Measurements from ENCODE around the gene MAST2. TPM values are rescaled to one million over a fixed set of nuclear protein-coding genes. Genes with fewer than 3 reads are reported as not detected.

The MAST2 gene
- total RNA-seq, 5 donors from 2014 or later (not counting 1 experiment from before 2014, with no cell fraction given), result 7.4 to 9.7 (median 7.6) TPM

- POLR2A ChIA-PET, result no interaction called here
- H3K9me3 ChIP-seq, result no peaks in the 10 kb centered on the region
- no peaks in the 10 kb centered on the region for H3K36me3 Mint-ChIP-seq
- no peak overlapping the region for H3K4me3 Mint-ChIP-seq
- H3K27me3 ChIP-seq (replicated peaks in 1 of 2; ENCODE audit: control insufficient read depth in 2 of 2, extremely low read depth in 1 of 2, insufficient read depth in 2 of 2, low read length in 1 of 2), result no peaks in the 10 kb centered on the region
- no peaks in the 10 kb centered on the region for H3K9me3 Mint-ChIP-seq
- peaks cover 0 to 2% (median 0%) of the 10 kb centered on the region in 3 donors for H3K4me1 Mint-ChIP-seq
- no peak overlapping the region for H3K27ac Mint-ChIP-seq
- no peaks in the 10 kb centered on the region for H3K27me3 Mint-ChIP-seq
- CTCF ChIA-PET, result no interaction called here
- no peaks in the 10 kb centered on the region for H3K4me1 ChIP-seq (ENCODE audit: control insufficient read depth in 1 of 2, extremely low read depth in 1 of 2, insufficient read depth in 2 of 2, low read length in 2 of 2)
- WGBS (ENCODE audit: insufficient coverage), result no CpG with 5 or more reads among the region's 1 CpG
- H3K4me3 ChIP-seq (ENCODE audit: control insufficient read depth in 1 of 2, extremely low read depth in 1 of 2, low read length in 1 of 2), result no peak overlapping the region
- no peak overlapping the region for H3K27ac ChIP-seq (ENCODE audit: low read length)
- H3K36me3 ChIP-seq (ENCODE audit: control insufficient read depth in 2 of 2, extremely low read depth in 1 of 2, insufficient read depth in 1 of 2, low read length in 1 of 2), result no peaks in the 10 kb centered on the region
- ATAC-seq (replicated peaks in 1 of 4) (no peak), DNase-seq (no peak)
Observed at GRCh38 chr1:45911634-45912033, 108.2 kb downstream of the MAST2 start.

GRCh38 chr1:45913183-45913683, 109.8 kb downstream of the MAST2 start:
- POLR2A ChIA-PET, result interaction anchor here in 1 of 2 donors (0.5 kb wide), 1 partner anchor 41 kb away, joined by 5 read pairs; no protein-coding TSS in a partner anchor
- Histone ChIP-seq H3K4me3 (ENCODE audit: control insufficient read depth in 1 of 2, extremely low read depth in 1 of 2, low read length in 1 of 2) (no peak overlapping the region), H3K9me3 (no peaks in the 10 kb centered on the region), H3K36me3 (ENCODE audit: control insufficient read depth in 2 of 2, extremely low read depth in 1 of 2, insufficient read depth in 1 of 2, low read length in 1 of 2) (no peaks in the 10 kb centered on the region), H3K27ac (ENCODE audit: low read length) (no peak overlapping the region), H3K27me3 (replicated peaks in 1 of 2; ENCODE audit: control insufficient read depth in 2 of 2, extremely low read depth in 1 of 2, insufficient read depth in 2 of 2, low read length in 1 of 2) (no peaks in the 10 kb centered on the region), H3K4me1 (ENCODE audit: control insufficient read depth in 1 of 2, extremely low read depth in 1 of 2, insufficient read depth in 2 of 2, low read length in 2 of 2) (no peaks in the 10 kb centered on the region)
- peak in 1 of 35 experiments; percentile 3 for DNase-seq
- no peaks in the 10 kb centered on the region for H3K9me3 Mint-ChIP-seq
- peaks cover 4% of the 10 kb centered on the region for H3K36me3 Mint-ChIP-seq
- no peak for ATAC-seq (replicated peaks in 1 of 4)
- H3K4me3 Mint-ChIP-seq, result no peak overlapping the region
- H3K27me3 Mint-ChIP-seq, result no peaks in the 10 kb centered on the region
- no peaks in the 10 kb centered on the region for H3K4me1 Mint-ChIP-seq
- CTCF ChIA-PET, result no interaction called here
- 82% methylated on average over 2 of the region's 6 CpGs for WGBS (ENCODE audit: insufficient coverage)
- H3K27ac Mint-ChIP-seq, result no peak overlapping the region

- Mint-ChIP-seq H3K36me3 (peaks cover 4% of the 10 kb centered on the region), H3K4me3 (no peak overlapping the region), H3K27me3 (no peaks in the 10 kb centered on the region), H3K4me1 (no peaks in the 10 kb centered on the region), H3K27ac (no peak overlapping the region), H3K9me3 (no peaks in the 10 kb centered on the region)
- Histone ChIP-seq H3K36me3 (ENCODE audit: control insufficient read depth in 2 of 2, extremely low read depth in 1 of 2, insufficient read depth in 1 of 2, low read length in 1 of 2) (no peaks in the 10 kb centered on the region), H3K27me3 (replicated peaks in 1 of 2; ENCODE audit: control insufficient read depth in 2 of 2, extremely low read depth in 1 of 2, insufficient read depth in 2 of 2, low read length in 1 of 2) (no peaks in the 10 kb centered on the region), H3K9me3 (no peaks in the 10 kb centered on the region), H3K4me1 (ENCODE audit: control insufficient read depth in 1 of 2, extremely low read depth in 1 of 2, insufficient read depth in 2 of 2, low read length in 2 of 2) (no peaks in the 10 kb centered on the region), H3K27ac (ENCODE audit: low read length) (no peak overlapping the region), H3K4me3 (ENCODE audit: control insufficient read depth in 1 of 2, extremely low read depth in 1 of 2, low read length in 1 of 2) (no peak overlapping the region)
- ChIA-PET POLR2A (interaction anchor here in 1 of 2 donors (0.5 kb wide), 1 partner anchor 41 kb away, joined by 5 read pairs; no protein-coding TSS in a partner anchor), CTCF (no interaction called here)
- ATAC-seq (replicated peaks in 1 of 4) (no peak), DNase-seq (no peak)
- WGBS (ENCODE audit: insufficient coverage), result 93% methylated on average over 2 of the region's 4 CpGs
Observed at GRCh38 chr1:45913731-45914501, 110.5 kb downstream of the MAST2 start.

- Histone ChIP-seq H3K27ac (ENCODE audit: low read length) (no peak overlapping the region), H3K27me3 (replicated peaks in 1 of 2; ENCODE audit: control insufficient read depth in 2 of 2, extremely low read depth in 1 of 2, insufficient read depth in 2 of 2, low read length in 1 of 2) (no peaks in the 10 kb centered on the region), H3K4me1 (ENCODE audit: control insufficient read depth in 1 of 2, extremely low read depth in 1 of 2, insufficient read depth in 2 of 2, low read length in 2 of 2) (no peaks in the 10 kb centered on the region), H3K36me3 (ENCODE audit: control insufficient read depth in 2 of 2, extremely low read depth in 1 of 2, insufficient read depth in 1 of 2, low read length in 1 of 2) (no peaks in the 10 kb centered on the region), H3K4me3 (ENCODE audit: control insufficient read depth in 1 of 2, extremely low read depth in 1 of 2, low read length in 1 of 2) (no peak overlapping the region), H3K9me3 (no peaks in the 10 kb centered on the region)
- peaks cover 4% of the 10 kb centered on the region for H3K36me3 Mint-ChIP-seq
- no peaks in the 10 kb centered on the region for H3K27me3 Mint-ChIP-seq
- H3K4me1 Mint-ChIP-seq, result no peaks in the 10 kb centered on the region
- H3K4me3 Mint-ChIP-seq, result no peak overlapping the region
- H3K9me3 Mint-ChIP-seq, result no peaks in the 10 kb centered on the region
- DNase-seq (no peak), ATAC-seq (replicated peaks in 1 of 4) (no peak)
- CTCF ChIA-PET, result no interaction called here
- POLR2A ChIA-PET, result no interaction called here
- H3K27ac Mint-ChIP-seq, result no peak overlapping the region
- no CpG with 5 or more reads among the region's 1 CpG for whole genome bisulfite sequencing (ENCODE audit: insufficient coverage)
Observed at GRCh38 chr1:45914836-45915235, 111.4 kb downstream of the MAST2 start.

GRCh38 chr1:45922374-45922773, 119.0 kb downstream of the MAST2 start:
- DNase-seq, result no peak
- WGBS (ENCODE audit: insufficient coverage), result 94% methylated on average over 10 of the region's 10 CpGs
- CTCF ChIA-PET, result no interaction called here
- Mint-ChIP-seq H3K4me3 (no peak overlapping the region), H3K27ac (no peak overlapping the region), H3K4me1 (no peaks in the 10 kb centered on the region), H3K36me3 (peaks cover 6% of the 10 kb centered on the region), H3K27me3 (no peaks in the 10 kb centered on the region), H3K9me3 (no peaks in the 10 kb centered on the region)
- H3K4me3 ChIP-seq (ENCODE audit: control insufficient read depth in 1 of 2, extremely low read depth in 1 of 2, low read length in 1 of 2), result no peak overlapping the region
- POLR2A ChIA-PET, result no interaction called here
- no peaks in the 10 kb centered on the region for H3K9me3 ChIP-seq
- no peaks in the 10 kb centered on the region for H3K27me3 ChIP-seq (replicated peaks in 1 of 2; ENCODE audit: control insufficient read depth in 2 of 2, extremely low read depth in 1 of 2, insufficient read depth in 2 of 2, low read length in 1 of 2)
- no peaks in the 10 kb centered on the region for H3K36me3 ChIP-seq (ENCODE audit: control insufficient read depth in 2 of 2, extremely low read depth in 1 of 2, insufficient read depth in 1 of 2, low read length in 1 of 2)
- no peak overlapping the region for H3K27ac ChIP-seq (ENCODE audit: low read length)
- H3K4me1 ChIP-seq (ENCODE audit: control insufficient read depth in 1 of 2, extremely low read depth in 1 of 2, insufficient read depth in 2 of 2, low read length in 2 of 2), result no peaks in the 10 kb centered on the region
- no peak for ATAC-seq (replicated peaks in 1 of 4)

- CTCF ChIA-PET, result no interaction called here
- Histone ChIP-seq H3K9me3 (no peaks in the 10 kb centered on the region), H3K27me3 (replicated peaks in 1 of 2; ENCODE audit: control insufficient read depth in 2 of 2, extremely low read depth in 1 of 2, insufficient read depth in 2 of 2, low read length in 1 of 2) (no peaks in the 10 kb centered on the region), H3K27ac (ENCODE audit: low read length) (no peak overlapping the region), H3K4me1 (ENCODE audit: control insufficient read depth in 1 of 2, extremely low read depth in 1 of 2, insufficient read depth in 2 of 2, low read length in 2 of 2) (no peaks in the 10 kb centered on the region), H3K36me3 (ENCODE audit: control insufficient read depth in 2 of 2, extremely low read depth in 1 of 2, insufficient read depth in 1 of 2, low read length in 1 of 2) (no peaks in the 10 kb centered on the region), H3K4me3 (ENCODE audit: control insufficient read depth in 1 of 2, extremely low read depth in 1 of 2, low read length in 1 of 2) (no peak overlapping the region)
- DNase-seq, result no peak
- Mint-ChIP-seq H3K4me3 (no peak overlapping the region), H3K9me3 (no peaks in the 10 kb centered on the region), H3K27ac (no peak overlapping the region), H3K4me1 (no peaks in the 10 kb centered on the region), H3K36me3 (peaks cover 6% of the 10 kb centered on the region), H3K27me3 (no peaks in the 10 kb centered on the region)
- WGBS (ENCODE audit: insufficient coverage), result 93% methylated on average over 5 of the region's 8 CpGs
- ATAC-seq (replicated peaks in 1 of 4), result no peak
- POLR2A ChIA-PET, result no interaction called here
Observed at GRCh38 chr1:45922813-45923212, 119.4 kb downstream of the MAST2 start.

Data from T-cell (primary cell).